Stimulated activated CD8-positive, alpha-beta memory T cell treated with anti-CD3 and anti-CD28 coated beads, Interleukin-4, amount 100 ng/mL, for 1 hour (primary cell): Measurements from ENCODE around the gene TOE1.
"Not testable (repeated sequence)": the region's sequence is repeated elsewhere in the genome, so short reads cannot be mapped to it uniquely, and the experiment has no call there.

ENCODE experiments used
- DNase-seq, 2 donors: peaks; one replicate each; pipeline ENCODE4 v3.0.0-alpha.2; 2020; ENCODE audit warnings: low read depth in 2 of 2, low spot score in 1 of 2

Gene TOE1

DNA sequence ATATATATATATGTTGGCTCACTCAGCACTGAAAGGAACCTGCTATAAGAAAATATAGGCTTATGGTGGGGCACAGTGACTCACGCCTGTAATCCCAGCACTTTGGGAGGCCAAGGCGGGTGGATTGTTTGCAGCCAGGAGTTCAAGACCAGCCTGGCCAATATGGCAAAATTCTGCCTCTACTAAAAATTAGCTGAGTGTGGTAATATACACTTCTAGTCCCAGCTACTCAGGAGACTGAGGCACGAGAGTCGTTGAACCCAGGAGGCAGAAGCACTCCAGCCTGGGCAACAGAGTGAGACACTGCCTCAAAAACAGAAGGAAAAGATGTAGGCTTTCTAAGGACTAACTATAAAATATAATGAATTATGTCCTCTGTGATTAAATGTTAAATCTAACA, 14.9 kb downstream of the TOE1 start:
- no peak for DNase-seq

DNA sequence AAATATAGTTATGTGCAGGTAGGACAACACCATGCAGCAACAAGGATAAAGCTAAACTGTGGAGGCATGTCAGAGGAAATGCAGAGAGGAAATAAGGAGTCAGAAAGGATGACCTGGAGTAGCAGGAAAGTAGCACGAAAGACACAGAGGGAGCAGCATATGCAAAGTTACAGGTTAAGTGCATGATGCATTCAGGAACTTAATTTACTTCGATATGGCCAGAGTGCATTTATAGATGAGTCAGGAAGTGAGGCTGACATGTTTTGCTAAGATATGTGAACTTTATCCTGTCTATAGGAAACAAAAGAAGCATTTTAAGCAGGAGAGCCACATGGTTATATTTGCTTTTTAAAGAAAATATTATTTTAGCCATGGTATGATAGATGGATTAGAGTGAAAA, 15.7 kb downstream of the TOE1 start:
- no peak for DNase-seq

DNA sequence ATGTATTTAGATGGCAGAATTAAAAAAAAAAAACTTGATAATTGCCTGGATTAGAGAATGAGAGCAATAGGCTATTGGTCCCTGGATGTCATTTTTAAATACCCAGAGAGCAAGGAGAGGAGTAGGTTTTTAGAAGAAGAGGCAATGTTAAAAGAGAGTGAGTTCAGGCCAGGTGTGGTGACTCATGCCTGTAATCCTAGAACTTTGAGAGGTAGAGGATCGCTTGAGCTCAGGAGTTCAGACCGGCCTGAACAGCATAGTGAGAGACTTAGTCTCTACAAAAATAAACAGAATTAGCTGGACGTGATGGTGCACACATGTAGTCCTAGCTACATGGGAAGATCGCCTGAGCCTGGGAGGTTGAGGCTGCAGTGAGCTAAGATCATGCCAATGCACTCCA, 16.2 kb downstream of the TOE1 start:
- no peak for DNase-seq

DNA sequence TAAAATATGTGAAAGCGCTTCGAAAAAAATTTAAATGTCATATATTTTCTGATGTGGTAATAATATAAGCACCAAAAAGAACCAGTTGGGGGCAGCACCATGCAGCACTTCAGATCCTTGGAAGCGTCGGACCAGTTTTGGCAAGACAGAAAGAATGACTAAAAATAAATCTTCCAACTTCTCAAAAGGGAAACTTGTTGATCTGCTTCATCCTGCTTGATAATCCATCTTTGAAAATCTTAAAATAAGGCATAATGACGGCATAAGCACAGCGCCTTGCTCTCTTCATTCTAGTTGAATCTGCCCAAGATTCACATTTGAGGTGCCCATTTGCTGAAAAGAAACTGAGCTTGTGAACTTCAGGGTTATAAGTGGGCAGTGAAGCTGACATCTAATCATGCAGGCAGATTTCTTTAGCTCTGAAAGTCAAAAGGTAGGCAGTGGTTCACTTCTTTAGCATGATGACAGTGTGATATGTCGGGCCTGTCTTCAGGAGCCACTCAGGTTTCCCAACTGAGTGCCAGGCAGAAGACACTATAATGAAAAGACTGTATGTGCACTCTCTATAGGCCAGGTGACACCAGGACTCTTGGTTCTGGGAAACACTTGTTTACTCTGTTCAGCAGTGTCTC, 20.0 kb downstream of the TOE1 start:
- peak in 1 of 2 donors; percentile 16 for DNase-seq

DNA sequence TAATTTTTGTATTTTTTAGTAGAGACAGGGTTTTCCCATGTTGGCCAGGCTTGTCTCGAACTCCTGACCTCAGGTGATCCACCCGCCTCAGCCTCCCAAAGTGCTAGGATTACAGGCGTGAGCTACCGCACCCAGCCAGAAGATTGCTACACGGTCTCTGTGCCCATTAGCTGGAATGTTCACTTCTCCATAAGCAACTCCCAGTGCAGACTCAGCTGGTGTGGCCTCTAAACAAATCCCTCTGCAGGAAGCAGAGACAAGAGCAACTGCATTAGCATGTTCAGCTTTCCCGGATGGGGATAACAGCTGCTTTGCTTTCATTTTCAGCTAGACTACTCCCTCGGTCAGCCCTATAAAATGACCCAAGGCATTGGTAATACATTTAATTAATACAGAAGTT, 21.0 kb downstream of the TOE1 start:
- DNase-seq, result not testable (repeated sequence)

DNA sequence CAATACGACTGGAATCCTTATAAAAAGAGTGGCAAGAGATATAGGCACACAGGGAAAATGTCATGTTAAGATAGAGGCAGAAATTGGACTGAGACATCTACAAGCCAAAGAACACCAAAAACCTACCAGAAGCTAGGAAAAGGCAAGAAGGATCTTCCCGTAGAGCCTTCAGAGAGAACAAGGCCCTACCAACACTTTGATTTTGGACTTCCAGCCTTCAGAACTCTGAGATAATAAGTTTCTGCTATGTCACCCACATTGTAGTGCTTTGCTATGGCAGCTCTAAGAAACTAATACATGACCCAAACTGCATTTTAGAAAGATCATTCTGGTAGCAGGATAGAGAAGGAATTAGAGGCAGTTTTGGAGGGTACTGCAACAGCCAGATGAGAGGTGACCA, 24.3 kb downstream of the TOE1 start:
- DNase-seq, result no peak

DNA sequence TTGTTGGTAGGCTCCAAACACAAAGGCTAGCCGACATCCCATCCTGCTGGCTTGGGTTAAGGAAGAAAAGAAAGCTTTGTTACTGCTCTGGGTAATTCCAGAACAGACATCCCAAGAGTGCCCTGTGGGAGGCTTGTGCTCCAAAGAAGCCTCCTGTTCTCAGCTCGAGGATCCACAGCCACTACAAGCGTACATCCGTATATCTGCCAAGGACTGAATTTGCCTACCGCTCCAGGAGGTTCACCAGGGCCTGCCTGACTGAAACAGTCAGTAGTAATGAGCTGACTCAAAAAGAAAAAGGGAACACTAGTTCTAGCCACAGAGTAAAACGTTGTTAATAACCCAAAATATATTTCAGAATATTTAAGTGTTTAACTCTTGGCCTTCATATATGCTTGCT, 25.1 kb downstream of the TOE1 start:
- no peak for DNase-seq

DNA sequence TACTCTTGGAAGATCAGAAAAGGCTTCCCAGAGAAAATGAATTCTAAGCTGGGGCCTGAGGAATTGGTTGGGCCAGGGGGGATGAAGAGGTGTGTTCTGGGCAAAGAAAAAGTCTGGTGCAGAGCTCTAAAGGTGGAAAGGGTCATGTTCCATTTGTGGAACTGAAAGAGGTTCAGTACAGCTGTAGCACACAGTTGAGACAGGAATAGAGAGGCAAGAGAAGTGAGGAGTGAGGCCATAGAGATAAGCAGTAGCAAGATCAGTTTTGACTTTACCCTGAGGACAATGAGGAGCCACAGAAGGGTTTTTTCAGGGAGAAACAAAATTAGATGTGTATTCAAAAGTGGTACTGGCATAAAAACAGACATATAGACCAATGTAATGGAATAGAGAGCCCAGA, 30.6 kb downstream of the TOE1 start:
- DNase-seq, result no peak

DNA sequence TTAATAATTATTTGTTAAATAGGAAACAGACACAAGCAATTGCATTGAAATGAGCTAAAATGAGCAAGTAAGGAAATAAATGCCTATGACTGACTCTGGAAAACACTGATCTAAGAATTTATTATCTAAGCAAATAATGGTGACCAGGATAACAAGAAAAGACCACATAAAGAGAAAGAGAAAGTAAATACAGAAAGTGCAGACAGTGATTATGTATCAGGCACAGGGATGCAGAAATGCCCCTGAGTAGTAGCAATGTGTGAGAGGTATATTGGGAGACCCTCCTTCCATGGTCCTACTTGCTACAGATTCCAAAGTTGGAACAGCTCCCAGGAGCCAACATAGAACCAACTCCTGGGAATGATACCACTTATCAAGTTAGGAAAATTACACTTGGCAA, 33.6 kb downstream of the TOE1 start:
- DNase-seq, result no peak

DNA sequence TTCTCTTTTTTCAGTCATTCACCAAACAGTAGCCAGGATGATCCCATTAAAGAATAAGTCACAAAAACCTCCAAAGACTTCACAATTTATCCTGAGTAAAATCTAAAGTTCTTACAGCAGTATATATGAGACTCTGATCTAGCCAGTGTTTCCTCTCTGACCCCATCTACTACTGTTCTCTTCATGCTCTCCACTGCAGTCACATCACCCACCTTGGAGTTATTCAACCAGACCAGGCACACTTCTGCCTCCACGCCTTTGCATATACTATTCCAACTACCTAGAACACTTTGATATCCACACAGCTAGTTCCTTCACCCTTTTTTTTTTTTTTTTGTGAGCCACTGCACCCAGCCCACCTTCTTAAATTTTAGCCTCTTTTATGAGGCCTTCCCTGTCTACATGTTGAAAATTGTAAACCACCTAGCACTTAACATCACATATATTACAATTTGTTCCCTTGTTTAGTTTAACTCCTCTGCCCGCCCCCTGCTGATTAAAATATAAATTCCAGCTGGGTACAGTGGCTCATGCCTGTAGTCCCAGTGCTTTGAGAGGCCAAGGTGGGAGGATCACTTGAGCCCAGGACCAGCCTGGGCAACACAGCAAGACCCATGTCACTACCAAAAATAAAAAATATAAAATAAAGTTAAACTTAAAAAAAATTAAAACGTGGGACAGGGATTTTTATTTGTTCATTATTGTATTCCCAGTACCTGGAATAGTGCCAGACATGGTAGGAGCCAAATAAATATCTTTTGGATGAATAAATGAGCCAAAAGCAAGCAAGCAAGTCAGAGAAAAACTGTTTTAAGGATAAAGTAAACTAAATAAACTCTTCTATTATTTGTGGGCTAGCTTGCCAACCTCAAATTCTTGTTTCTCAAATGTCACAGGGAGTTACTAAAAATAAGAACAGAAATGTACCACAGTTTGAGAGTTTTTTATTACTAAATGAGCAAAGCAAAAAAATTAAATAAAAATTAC, 35.4 kb downstream of the TOE1 start:
- no peak for DNase-seq

DNA sequence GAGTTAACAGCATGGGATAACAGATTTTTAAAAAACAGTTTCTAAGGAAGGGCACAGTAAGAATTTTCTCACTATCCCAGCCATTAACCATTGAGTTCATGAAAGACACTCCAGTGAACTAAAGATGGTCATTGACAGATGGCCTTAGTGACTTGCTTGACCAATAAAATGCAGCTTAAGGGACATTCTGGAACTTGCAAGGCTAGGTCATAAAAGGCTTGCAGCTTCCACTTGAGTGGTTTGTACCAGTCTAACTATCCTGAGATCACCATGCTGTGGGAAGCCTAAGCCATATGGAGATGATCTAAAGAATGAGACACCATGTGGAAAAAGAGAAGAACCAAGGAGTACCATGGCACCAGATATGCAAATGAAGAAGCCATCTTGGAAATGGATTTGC, 38.2 kb downstream of the TOE1 start:
- no peak for DNase-seq

DNA sequence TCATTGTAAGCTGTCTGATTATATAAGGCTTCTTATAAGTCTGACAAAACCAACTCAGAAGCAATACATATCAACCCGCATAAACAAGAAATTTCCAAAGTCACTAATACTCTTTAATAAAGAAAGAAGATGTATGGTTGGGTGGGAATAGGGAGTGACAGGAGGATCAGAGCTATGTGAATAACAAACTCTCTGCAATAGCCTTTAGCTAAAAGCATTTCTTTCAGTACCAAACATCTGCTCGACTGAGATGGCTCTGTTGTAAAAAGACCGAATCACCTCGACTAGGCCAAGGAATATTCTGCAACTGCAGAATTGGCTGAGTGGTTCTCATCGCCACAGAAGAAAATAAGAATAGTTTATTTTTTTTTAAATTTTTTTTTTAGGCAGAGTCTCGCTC, 39.6 kb downstream of the TOE1 start:
- no peak for DNase-seq

DNA sequence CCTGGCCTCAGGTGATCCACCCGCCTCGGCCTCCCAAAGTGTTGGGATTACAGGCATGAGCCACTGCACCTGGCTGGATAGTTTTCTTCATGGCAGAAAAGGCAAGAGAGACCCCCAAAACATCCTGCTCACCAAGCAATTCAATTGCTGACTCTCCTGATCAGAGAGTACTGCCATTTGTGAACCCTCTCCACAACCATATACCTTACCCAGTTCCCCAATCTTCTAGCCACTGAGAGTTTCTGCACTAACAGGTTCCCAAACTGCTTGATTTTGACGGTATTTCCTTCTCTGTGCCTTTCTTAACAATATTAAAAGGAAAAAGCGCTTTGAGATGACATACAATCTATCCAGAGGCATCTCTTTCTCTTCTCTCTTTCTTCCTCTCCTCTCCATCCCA, 40.2 kb downstream of the TOE1 start:
- DNase-seq, result no peak

DNA sequence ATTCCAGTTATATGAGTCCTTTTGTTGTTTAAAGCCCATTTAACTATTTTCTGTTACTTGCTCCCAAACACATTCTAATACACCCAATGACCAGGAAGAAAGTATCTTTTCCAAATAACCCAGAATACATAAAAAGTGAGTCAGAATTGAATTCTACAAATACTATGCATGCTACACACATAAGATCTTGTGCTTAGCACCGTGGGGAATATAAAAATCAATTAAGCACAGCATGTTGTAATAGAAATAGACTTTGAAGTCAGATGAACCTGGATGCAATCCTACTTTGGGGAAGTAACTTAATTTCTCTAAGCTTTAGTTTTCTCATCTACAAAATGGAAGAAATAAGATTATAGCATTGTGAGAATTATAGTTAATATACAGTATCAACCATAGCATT, 40.8 kb downstream of the TOE1 start:
- DNase-seq, result no peak

DNA sequence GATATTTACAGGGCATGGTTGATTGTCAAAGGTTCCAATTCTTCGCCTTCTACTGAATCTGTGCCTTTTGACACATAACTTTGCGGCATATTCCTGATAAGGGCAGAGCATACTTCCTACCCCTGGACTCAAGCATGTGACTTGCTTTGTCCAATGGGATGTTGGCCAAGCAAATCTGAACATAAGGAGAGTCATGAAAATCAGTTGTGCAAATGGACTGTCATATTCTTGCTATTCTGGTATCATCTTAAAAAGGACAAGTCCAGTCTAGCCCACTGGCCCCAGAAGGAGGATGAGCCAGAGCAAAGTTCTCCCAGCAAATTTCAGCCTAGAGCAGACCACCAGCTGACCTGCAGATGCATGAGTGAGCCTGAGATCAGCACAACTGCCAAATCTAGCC, 41.3 kb downstream of the TOE1 start:
- no peak for DNase-seq

DNA sequence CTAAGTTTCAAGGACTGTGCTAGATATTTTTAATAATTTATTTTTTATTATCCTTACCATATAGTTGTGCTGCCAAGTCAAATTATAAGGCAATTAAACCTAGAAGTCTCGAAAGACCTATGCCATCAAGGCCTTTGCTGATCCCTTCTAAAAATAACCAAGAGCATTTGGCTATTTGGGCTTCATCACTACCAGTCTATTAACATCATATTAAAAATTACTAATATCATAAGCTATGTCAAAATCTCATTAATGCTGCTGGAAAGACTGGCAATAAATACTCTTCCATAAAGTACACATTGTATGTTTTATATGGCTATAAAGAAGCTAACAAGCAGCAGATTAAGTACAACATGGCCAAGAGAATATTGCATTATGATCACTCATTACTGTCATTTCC, 43.2 kb downstream of the TOE1 start:
- DNase-seq, result no peak

DNA sequence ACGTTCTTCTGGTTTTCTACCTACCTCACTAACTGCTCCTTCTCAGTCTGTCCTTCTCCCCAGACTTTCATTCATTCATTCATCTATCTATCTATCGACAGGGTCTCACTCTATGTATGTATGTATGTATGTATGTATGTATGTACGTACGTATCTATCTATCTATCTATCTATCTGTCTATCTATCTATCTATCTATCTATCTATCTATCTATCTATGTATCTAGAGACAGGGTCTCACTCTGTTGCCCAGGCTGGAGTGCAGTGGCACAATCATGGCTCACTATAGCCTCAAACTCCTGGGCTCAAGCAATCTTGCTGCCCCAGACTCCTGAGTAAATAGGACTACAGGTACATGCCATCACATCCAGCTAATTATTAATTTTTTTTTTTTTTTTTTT, 44.2 kb downstream of the TOE1 start:
- DNase-seq, result not testable (repeated sequence)

DNA sequence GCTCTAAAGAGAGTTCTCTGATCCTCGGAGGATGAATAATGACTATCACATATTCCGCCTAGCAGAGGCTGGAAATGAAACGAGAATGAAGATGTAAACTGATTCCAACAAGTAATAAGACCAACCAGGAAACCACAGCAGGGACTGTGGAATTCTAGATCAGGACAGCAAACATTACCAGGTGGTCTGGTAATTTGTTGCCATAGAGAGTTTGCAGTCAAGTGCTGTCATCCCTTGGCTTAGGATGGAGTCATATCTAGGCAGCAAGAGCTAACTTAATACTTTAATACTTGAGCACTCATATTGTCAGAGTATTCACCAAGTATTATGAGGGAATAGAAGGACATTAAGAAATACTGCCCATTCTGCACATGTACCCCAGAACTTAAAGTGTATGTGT, 45.3 kb downstream of the TOE1 start:
- DNase-seq, result no peak

DNA sequence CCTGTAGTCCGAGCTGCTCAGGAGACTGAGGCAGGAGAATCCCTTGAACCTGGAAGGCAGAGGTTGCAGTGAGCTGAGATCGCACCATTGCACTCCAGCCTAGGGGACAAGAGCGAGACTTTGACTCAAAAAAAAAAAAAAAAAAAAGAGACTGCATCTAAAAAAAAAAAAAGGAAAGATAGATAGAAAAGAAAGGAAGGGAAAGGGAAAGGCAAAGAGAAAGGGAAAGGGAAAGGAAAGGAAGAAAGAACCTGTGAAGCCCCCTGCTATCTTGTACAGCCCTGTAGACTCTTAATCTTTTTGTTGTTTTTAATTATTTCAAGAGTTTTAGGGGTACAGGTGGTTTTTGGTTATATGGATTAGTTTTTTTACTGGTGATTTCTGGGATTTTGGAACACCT, 46.2 kb downstream of the TOE1 start:
- DNase-seq, result no peak
